Mesendoderm (in vitro differentiated cells): ENCODE data around the gene TRIM28.
"Not testable (repeated sequence)": the region's sequence is repeated elsewhere in the genome, so short reads cannot be mapped to it uniquely, and the experiment has no call there.

Experiments
- DNase-seq: peaks from one replicate; pipeline ENCODE4 v3.0.0; 2013
- H2AK5ac ChIP-seq: 2 replicates; pipeline ENCODE4 v1.6.1; 2013; ENCODE audit warnings: low read length, inconsistent platforms
- H2BK120ac ChIP-seq: 2 replicates; pipeline ENCODE4 v1.6.1; 2013; ENCODE audit warnings: low read depth, mild to moderate bottlenecking, low read length, moderate library complexity, mixed read lengths
- H2BK15ac ChIP-seq: replicated peaks from 2 replicates; pipeline ENCODE4 v1.6.1; 2013; ENCODE audit warnings: low read depth, mild to moderate bottlenecking, moderate library complexity
- H2BK5ac ChIP-seq: 2 replicates; pipeline ENCODE4 v1.6.1; 2013; ENCODE audit warnings: low read length, inconsistent platforms
- H3K18ac ChIP-seq: 2 replicates; pipeline ENCODE4 v1.6.1; 2013; ENCODE audit warnings: mild to moderate bottlenecking, low read length, mixed read lengths
- H3K23ac ChIP-seq: one replicate; pipeline ENCODE4 v1.6.1; 2013; ENCODE audit warnings: low read length
- H3K27ac ChIP-seq: 2 replicates; pipeline ENCODE4 v1.5.1; 2013; ENCODE audit warnings: low read depth, mild to moderate bottlenecking, inconsistent platforms, low read length, moderate library complexity
- H3K27me3 ChIP-seq: 2 replicates; pipeline ENCODE4 v1.6.1; 2013; ENCODE audit warnings: low read length, control low read depth, mild to moderate bottlenecking, inconsistent platforms; ENCODE audit not compliant: insufficient read depth, poor library complexity
- H3K36me3 ChIP-seq: 2 replicates; pipeline ENCODE4 v1.6.1; 2013; ENCODE audit warnings: low read length, inconsistent platforms; ENCODE audit not compliant: control insufficient read depth, insufficient read depth
- H3K4ac ChIP-seq: one replicate; pipeline ENCODE4 v1.6.1; 2013; ENCODE audit warnings: low read depth, mild to moderate bottlenecking, low read length, moderate library complexity
- H3K4me1 ChIP-seq: 2 replicates; pipeline ENCODE4 v1.6.1; 2013; ENCODE audit warnings: low read depth, low read length, inconsistent platforms; ENCODE audit not compliant: control insufficient read depth
- H3K4me2 ChIP-seq: 2 replicates; pipeline ENCODE4 v1.6.1; 2013; ENCODE audit warnings: low read length
- H3K4me3 ChIP-seq: 2 replicates; pipeline ENCODE4 v1.5.1; 2013; ENCODE audit warnings: mild to moderate bottlenecking, low read length
- H3K56ac ChIP-seq: one replicate; pipeline ENCODE4 v1.6.1; 2013; ENCODE audit warnings: low read length
- H3K79me1 ChIP-seq: 2 replicates; pipeline ENCODE4 v1.6.1; 2013; ENCODE audit warnings: low read length, inconsistent platforms
- H3K79me2 ChIP-seq: 2 replicates; pipeline ENCODE4 v1.6.1; 2013; ENCODE audit warnings: mild to moderate bottlenecking, low read length; ENCODE audit not compliant: control insufficient read depth, insufficient read depth
- H3K9ac ChIP-seq: 2 replicates; pipeline ENCODE4 v1.6.1; 2013; ENCODE audit warnings: low read length, inconsistent platforms
- H4K5ac ChIP-seq: one replicate; pipeline ENCODE4 v1.6.1; 2013; ENCODE audit warnings: low read length
- H4K8ac ChIP-seq: one replicate; pipeline ENCODE4 v1.6.1; 2013; ENCODE audit warnings: low read depth, mild to moderate bottlenecking, control low read depth, low read length, moderate library complexity
- WGBS: extraction: QIAGEN DNeasy Blood & Tissue Kit; methylation state at CpG from one replicate; pipeline ENCODE4 v1.1.7; 2013; ENCODE audit warnings: low lambda C conversion rate, missing lambda C conversion rate; ENCODE audit not compliant: insufficient coverage; ENCODE audit errors: extremely low coverage; 5-methylcytosine and 5-hydroxymethylcytosine counted together

TRIM28 gene

GRCh38 chr19:58507602-58508223 is 36.2 kb upstream of the TRIM28 start:
- not testable (repeated sequence) for H3K4me1 ChIP-seq, H2AK5ac ChIP-seq, H3K9ac ChIP-seq, H3K36me3 ChIP-seq, H3K56ac ChIP-seq, H2BK5ac ChIP-seq, H4K5ac ChIP-seq, H3K23ac ChIP-seq, H2BK120ac ChIP-seq, DNase-seq, H3K4me2 ChIP-seq, H3K27ac ChIP-seq, H2BK15ac ChIP-seq, H3K4ac ChIP-seq, H3K4me3 ChIP-seq, H3K79me2 ChIP-seq, H3K18ac ChIP-seq, H4K8ac ChIP-seq, H3K27me3 ChIP-seq, H3K79me1 ChIP-seq
- no CpG with 5 or more reads among the region's 8 CpGs for WGBS

GRCh38 chr19:58509731-58510083 is 34.2 kb upstream of the TRIM28 start:
- Histone ChIP-seq H3K79me2 (peaks cover 3% of the 10 kb centered on the region), H3K27me3 (no peaks in the 10 kb centered on the region)

GRCh38 chr19:58510084-58510862 is 33.6 kb upstream of the TRIM28 start:
- WGBS, result no CpG with 5 or more reads among the region's 8 CpGs
- H3K27ac ChIP-seq, result no peak overlapping the region
- H3K23ac ChIP-seq, result no peak overlapping the region
- DNase-seq, result no peak
- peaks cover 3% of the 10 kb centered on the region for H3K79me1 ChIP-seq
- no peak overlapping the region for H2BK120ac ChIP-seq
- peaks cover 3% of the 10 kb centered on the region for H3K4me1 ChIP-seq
- no peak overlapping the region for H3K4ac ChIP-seq
- H3K79me2 ChIP-seq, result peaks cover 3% of the 10 kb centered on the region
- no peak overlapping the region for H2BK5ac ChIP-seq
- no peak overlapping the region for H2AK5ac ChIP-seq
- no peak overlapping the region for H3K56ac ChIP-seq
- H3K4me2 ChIP-seq, result no peak overlapping the region
- H3K27me3 ChIP-seq, result no peaks in the 10 kb centered on the region
- no peaks in the 10 kb centered on the region for H3K36me3 ChIP-seq
- H4K8ac ChIP-seq, result no peak overlapping the region
- no peak overlapping the region for H2BK15ac ChIP-seq
- no peak overlapping the region for H3K4me3 ChIP-seq
- H3K18ac ChIP-seq, result no peak overlapping the region
- no peak overlapping the region for H4K5ac ChIP-seq
- no peak overlapping the region for H3K9ac ChIP-seq

More at GRCh38 chr19:58509731-58510083, 34.2 kb upstream of the TRIM28 start:
- Histone ChIP-seq H3K9ac (no peak overlapping the region), H3K23ac (no peak overlapping the region), H3K27ac (no peak overlapping the region), H2AK5ac (no peak overlapping the region), H3K79me1 (peaks cover 3% of the 10 kb centered on the region), H3K4me1 (peaks cover 3% of the 10 kb centered on the region), H4K8ac (no peak overlapping the region), H3K4ac (no peak overlapping the region), H3K4me2 (no peak overlapping the region), H2BK15ac (no peak overlapping the region), H4K5ac (no peak overlapping the region), H3K36me3 (no peaks in the 10 kb centered on the region), H3K4me3 (no peak overlapping the region), H3K56ac (no peak overlapping the region), H2BK5ac (no peak overlapping the region), H3K18ac (no peak overlapping the region), H2BK120ac (no peak overlapping the region)
- WGBS, result no CpG with 5 or more reads among the region's 11 CpGs
- DNase-seq, result no peak

GRCh38 chr19:58511353-58512208 is 32.3 kb upstream of the TRIM28 start, which contains the start of gene SLC27A5:
Gene SLC27A5 (minus strand): TSS chr19:58511992. CDS start chr19:58511955, 37 bp downstream.
- no peak within 1 kb of the TSS for H3K4ac ChIP-seq
- no peak within 1 kb of the TSS for H3K27ac ChIP-seq
- no peak within 1 kb of the TSS for H4K5ac ChIP-seq
- no peak within 1 kb of the TSS for H2BK120ac ChIP-seq
- H3K79me2 ChIP-seq, result peaks cover 3% of the 10 kb centered on the region
- H3K9ac ChIP-seq, result no peak within 1 kb of the TSS
- H3K18ac ChIP-seq, result no peak within 1 kb of the TSS
- H4K8ac ChIP-seq, result no peak within 1 kb of the TSS
- H3K27me3 ChIP-seq, result no peaks in the 10 kb centered on the region
- no peak within 1 kb of the TSS for H2BK5ac ChIP-seq
- peaks cover 3% of the 10 kb centered on the region for H3K4me1 ChIP-seq
- no peak within 1 kb of the TSS for H3K23ac ChIP-seq
- no peak within 1 kb of the TSS for H3K4me2 ChIP-seq
- no peak within 1 kb of the TSS for H2AK5ac ChIP-seq
- DNase-seq, result no peak
- no CpG with 5 or more reads among the region's 25 CpGs for WGBS
- no peak within 1 kb of the TSS for H3K4me3 ChIP-seq
- H3K56ac ChIP-seq, result peak within 1 kb of the TSS; percentile 26
- peaks cover 9% of the 10 kb centered on the region for H3K79me1 ChIP-seq
- H3K36me3 ChIP-seq, result peaks cover 3% of the 10 kb centered on the region
- no peak within 1 kb of the TSS for H2BK15ac ChIP-seq

- Histone ChIP-seq H2BK15ac (no peak overlapping the region), H3K23ac (peak overlapping the region; percentile 92), H2BK5ac (no peak overlapping the region), H3K4ac (peak overlapping the region; percentile 28), H3K27me3 (no peaks in the 10 kb centered on the region), H3K4me2 (no peak overlapping the region), H3K18ac (no peak overlapping the region), H2AK5ac (no peak overlapping the region), H4K5ac (no peak overlapping the region), H3K79me2 (peaks cover 11% of the 10 kb centered on the region), H3K56ac (peak overlapping the region; percentile 71), H2BK120ac (no peak overlapping the region), H3K79me1 (peaks cover 16% of the 10 kb centered on the region), H3K36me3 (peaks cover 5% of the 10 kb centered on the region), H4K8ac (no peak overlapping the region), H3K9ac (peak overlapping the region; percentile 75), H3K4me3 (no peak overlapping the region), H3K4me1 (peaks cover 6% of the 10 kb centered on the region), H3K27ac (no peak overlapping the region)
- DNase-seq, result no peak
- no CpG with 5 or more reads among the region's 10 CpGs for whole genome bisulfite sequencing
Observed at GRCh38 chr19:58513213-58513693, 30.6 kb upstream of the TRIM28 start.
